ENCODE data around the gene PLK2.

- TF ChIP-seq ZFP30 (CRISPR knock-in tag; IDR thresholded peaks at IDR 0.05) (no peak), PATZ1 (CRISPR knock-in tag; IDR thresholded peaks at IDR 0.05; ENCODE audit: borderline replicate concordance) (no peak), CSRNP3 (CRISPR knock-in tag; IDR thresholded peaks at IDR 0.05) (no peak), RARB (CRISPR knock-in tag; IDR thresholded peaks at IDR 0.05) (no peak), ZNF565 (CRISPR knock-in tag; conservative IDR thresholded peaks at IDR 0.05; ENCODE audit: low read depth) (no peak), OSR1 (CRISPR knock-in tag; IDR thresholded peaks at IDR 0.05) (no peak), ZNF70 (CRISPR knock-in tag; IDR thresholded peaks at IDR 0.05) (no peak), GLIS3 (CRISPR knock-in tag; IDR thresholded peaks at IDR 0.05) (no peak), ZC3H10 (CRISPR knock-in tag; IDR thresholded peaks at IDR 0.05) (no peak), ZFP3 (CRISPR knock-in tag; IDR thresholded peaks at IDR 0.05) (no peak), ISL1 (CRISPR knock-in tag; IDR thresholded peaks at IDR 0.05) (no peak), ARNTL (CRISPR knock-in tag; IDR thresholded peaks at IDR 0.05; ENCODE audit: borderline replicate concordance, low read depth) (no peak)
- TF ChIP-seq, protein P1, sequence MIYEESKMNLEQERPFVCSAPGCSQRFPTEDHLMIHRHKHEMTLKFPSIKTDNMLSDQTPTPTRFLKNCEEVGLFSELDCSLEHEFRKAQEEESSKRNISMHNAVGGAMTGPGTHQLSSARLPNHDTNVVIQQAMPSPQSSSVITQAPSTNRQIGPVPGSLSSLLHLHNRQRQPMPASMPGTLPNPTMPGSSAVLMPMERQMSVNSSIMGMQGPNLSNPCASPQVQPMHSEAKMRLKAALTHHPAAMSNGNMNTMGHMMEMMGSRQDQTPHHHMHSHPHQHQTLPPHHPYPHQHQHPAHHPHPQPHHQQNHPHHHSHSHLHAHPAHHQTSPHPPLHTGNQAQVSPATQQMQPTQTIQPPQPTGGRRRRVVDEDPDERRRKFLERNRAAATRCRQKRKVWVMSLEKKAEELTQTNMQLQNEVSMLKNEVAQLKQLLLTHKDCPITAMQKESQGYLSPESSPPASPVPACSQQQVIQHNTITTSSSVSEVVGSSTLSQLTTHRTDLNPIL (CRISPR knock-in tag; IDR thresholded peaks at IDR 0.05; ENCODE audit: low read depth), result no peak
Observed at GRCh38 chr5:58462623-58463230, 2.8 kb upstream of the PLK2 start.
